ENCODE measurements around the gene BRD1.
"Not testable (repeated sequence)": the region's sequence is repeated elsewhere in the genome, so short reads cannot be mapped to it uniquely, and the experiment has no call there.

BRD1 gene

DNA sequence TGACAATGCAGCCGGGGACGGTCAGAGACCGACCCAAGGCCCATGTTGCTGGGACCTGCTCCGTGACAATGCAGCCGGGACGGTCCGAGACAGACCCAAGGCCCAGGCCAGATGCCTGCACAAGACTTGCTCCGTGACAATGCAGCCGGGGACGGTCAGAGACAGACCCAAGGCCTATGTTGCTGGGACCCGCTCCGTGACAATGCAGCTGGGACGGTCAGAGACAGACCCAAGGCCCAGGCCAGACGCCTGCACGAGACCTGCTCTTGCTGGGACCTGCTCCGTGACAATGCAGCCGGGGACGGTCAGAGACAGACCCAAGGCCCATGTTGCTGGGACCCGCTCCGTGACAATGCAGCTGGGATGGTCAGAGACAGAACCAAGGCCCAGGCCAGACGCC is 45.8 kb downstream of the BRD1 start:
- not testable (repeated sequence) for DNase-seq

GRCh38 chr22:49781289-49781782 is 46.3 kb downstream of the BRD1 start:
- no peak for DNase-seq

DNA sequence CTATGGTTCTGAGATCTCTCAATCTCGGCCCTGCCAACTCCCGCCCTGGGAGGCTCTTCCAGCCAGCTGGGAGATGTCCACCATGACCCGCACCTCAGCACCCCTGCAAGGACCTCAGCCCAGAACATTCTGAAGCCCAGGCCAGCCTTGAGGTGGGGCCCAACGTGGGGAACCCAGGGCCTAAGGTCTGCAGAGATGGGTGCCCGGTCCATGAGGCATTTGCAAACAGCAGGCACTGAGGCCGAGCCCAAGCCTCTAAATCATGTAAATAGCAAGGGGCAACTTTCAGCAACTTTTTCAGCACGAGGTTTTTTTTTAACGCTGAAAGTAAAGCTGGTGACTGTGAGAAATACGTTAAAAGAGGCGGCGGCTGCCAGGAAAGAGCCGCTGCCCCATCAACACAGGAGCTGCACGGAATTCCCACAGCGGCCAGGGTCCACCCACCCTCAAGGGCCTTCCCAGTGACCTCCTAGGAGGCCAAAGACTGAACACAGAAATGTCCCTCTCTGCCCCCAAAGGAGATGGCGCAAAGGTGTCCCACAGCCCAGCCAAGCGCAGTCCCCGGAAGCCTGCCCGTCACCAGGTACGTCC is 46.9 kb downstream of the BRD1 start:
- no peak for DNase-seq

DNA sequence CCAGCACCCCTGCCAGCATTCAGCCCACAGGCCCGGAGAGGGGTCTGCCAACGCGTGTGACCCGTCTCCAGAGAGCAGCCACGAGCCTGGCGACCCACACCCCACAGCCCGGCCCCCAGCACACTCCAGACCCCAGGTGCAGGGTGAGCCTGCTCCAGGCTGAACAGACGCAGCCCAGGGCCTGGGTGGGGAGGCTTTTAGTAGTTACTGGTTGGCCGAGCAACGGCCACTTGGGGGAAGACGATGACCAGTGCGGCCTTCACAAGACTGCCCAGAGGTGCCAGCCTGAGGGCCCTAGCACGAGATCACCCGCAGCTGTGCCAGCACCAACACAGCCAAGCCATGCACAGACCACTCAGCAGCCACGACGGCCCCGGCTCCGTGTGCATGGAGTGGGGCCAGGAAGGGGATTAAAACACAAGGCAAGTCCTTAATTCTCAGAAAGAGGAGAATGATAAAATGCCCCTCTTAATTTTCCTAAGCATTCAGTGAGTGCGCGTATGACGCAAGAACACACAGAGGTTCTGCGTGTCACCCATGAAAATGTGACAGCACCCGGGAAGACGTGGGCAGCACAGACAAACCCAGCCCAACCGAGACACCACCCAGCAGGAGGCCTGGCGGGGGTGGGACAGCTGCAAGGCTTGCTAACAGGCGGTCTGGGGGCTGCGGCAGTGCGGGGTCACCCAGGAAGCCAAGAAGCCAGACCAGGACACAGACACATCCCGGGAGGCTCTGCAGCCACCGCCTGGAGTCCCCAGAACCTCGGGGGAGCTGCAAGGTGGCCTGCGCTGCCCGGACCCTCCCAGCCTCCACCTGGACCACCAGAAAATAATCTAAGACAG is 47.6 kb downstream of the BRD1 start:
- DNase-seq: no peak

DNA sequence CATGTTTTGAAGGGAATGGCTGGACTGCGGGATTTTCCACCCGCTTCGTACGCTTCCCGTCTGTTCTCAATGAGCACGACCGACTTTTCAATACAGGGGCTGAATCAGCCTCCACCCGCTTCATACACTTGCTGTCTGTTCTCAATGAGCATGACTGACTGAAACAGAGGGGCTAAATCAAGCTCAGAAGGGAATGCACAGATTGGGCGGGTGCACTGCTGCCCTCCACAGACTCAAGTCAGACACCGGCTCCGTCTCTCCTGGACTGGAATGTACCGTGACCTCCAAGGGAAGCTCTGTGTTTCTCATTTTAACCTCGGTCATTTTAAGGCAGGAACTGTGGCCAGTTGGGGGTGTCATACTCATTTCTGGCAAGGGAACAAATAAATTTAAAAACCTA is 48.5 kb downstream of the BRD1 start:
- DNase-seq: no peak

DNA sequence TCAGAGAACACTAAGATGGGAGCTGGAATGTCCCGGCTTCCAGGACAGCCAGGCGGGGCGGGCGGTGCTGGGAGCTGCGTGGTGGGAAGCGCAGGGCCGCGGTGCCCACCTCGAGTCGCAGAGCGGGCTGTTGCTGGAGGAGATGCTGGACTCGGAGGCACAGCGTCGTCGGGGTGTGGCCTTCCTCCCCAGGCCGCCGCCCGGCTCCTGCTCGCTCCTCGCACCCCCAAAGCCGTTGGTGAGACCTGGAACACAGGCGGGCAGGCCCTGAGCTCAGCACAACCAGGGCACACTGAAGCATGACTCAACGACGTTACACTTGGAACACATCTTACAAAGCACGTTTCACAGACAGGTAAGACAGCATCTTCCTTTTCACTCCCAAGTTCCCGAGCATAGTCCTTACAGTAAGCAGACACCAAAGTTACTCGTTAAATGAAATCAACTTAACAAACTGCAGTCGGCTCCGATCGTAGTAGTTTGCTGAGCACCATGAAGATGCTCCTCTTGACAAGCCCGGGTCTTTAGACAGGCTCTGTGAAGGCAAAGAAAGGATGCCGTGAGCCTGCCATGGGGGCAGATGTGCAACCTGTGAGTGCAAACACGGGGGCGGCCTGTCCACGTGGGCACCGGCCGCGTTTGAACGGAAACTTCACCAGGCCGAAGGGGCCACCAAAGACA is 50.0 kb downstream of the BRD1 start:
- no peak for DNase-seq

DNA sequence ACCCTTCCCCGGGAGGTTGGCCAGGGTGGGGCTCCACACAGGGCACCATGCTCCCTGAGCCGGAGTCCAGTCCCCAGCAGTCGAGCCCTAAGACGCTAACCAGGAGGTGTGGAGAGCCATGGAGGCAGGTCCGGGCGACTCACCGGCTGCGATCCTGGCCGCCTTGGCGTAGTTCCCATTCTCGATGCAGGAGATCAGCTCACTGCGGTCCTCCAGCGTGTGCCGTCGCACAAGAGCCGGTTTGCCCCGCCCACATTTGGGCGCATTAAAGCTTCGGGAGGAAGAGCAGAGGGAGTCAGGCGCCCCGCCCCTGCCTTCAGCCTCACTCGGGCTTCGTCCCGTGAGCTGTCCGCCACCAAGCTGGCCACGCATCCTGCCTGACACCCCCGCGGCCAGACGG is 50.8 kb downstream of the BRD1 start:
- no peak for DNase-seq

GRCh38 chr22:49775867-49776511 is 51.7 kb downstream of the BRD1 start:
- DNase-seq: no peak

GRCh38 chr22:49775191-49775866 is 52.3 kb downstream of the BRD1 start:
- DNase-seq: no peak

DNA sequence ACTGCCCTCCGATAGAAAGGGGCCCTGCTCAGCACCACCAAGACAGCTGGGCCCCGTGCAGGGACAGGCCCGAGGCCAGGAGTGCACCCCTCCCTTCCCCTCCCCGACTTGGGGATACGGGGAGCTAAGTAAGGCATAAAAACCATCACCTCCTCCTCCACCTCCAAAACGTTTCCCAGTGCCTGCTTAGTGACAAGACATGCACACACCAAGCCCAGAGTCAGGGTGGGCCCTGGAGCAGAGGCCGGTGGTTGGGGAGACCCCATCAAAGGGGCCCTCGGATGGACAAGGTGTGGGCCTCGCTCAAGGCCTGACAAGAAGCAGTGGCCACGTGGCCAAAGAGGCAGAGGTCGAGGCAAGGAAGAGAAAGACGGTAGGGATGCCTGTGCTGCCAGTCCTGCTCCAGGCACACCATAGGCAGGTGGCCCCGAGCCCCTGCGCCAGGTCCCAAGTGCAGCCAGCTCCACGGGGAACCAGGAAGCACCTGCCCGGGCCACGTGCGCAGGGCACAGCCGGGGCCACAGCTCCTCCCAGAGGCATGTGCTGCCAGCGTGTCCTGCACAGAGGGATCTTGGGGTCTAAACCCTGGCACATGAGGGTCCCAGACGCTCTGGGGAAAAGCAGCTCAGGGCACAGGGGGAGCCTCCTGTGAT is 53.0 kb downstream of the BRD1 start:
- DNase-seq: no peak

DNA sequence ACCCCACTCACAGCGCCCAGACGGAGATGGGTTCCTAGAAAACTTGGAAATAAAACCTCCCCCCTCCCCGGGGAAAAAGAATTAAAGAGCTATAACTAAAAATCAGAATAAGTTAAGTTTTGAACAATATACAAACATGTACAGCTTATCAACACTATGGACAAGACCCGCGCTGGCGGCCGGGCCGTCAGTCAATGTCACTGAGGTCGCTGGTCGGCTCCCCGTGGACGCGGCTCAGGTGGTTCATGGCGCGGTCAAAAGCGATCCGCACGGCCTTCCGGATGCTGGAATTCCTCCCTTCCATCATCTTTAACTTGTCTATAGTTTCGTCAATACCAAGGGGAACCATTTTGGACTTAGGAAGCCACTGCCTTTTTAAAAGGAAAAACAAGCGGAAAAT is 53.6 kb downstream of the BRD1 start:
- DNase-seq: no peak

- no peak for DNase-seq
These were observed 54.1 kb downstream of the BRD1 start for GRCh38 chr22:49773531-49773930.

DNA sequence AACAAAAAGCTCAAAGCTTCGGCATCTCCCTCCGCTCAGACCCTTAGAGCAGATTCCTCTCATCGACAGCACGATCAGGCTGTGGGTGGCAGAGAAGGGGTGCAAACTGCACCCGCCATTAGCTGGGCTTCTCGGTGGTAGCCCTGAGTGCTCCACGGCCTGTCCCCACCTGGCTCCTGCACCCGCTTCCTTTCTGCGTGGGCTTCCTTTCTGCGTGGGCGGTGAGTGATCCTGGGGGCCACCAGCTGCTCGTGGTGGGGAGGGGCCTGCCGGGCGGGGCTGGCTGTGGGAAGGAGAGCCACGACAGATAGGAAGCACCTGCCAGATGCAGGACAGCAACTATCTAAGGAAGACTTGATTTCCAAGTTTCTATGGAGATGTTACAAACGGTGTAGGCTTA is 55.0 kb downstream of the BRD1 start:
- DNase-seq: no peak

- no peak for DNase-seq
These were observed 56.2 kb downstream of the BRD1 start for GRCh38 chr22:49771266-49772065.

- no peak for DNase-seq
These were observed 57.0 kb downstream of the BRD1 start for GRCh38 chr22:49770547-49771265.

DNA sequence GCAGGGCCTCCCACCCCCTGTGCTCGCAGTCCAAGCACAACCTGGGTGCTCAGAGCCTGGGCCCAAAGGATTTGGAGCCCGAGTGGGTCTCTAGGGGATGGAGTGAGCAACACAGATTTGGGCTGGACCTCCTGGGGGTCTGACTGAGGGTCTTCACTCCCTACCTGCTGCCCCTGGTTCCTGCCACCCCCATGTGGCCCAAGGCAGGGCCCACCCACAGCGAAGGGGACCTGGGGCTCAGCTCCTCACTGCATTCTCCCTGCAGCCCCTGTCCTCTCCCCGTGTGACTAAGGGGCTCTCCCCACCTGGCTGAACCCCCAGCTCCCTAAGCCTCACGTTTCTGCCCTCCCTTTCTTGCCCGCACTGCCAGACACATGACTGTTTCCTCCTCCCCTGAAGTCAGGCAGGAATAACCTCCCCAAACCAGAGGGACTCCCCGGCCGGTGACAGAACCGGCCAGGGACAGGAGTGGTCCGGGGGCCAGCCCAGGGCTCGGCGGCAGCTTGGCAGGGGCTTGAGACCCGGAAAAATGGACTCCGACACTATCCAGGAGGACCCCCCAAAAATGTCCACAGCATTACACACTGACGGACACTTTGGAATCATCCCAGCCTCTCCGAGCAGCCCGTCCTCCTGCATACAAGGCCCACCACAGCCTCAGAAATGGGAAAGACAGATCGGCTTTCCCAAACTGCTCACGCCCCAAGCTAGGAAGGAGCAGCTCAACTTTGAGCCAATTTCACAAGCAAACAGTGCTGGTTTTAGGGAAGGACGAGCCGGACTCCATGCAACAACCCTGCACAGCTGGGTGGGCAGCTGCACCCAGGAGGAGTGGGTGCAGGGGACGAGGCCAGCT is 57.8 kb downstream of the BRD1 start:
- no peak for DNase-seq

DNA sequence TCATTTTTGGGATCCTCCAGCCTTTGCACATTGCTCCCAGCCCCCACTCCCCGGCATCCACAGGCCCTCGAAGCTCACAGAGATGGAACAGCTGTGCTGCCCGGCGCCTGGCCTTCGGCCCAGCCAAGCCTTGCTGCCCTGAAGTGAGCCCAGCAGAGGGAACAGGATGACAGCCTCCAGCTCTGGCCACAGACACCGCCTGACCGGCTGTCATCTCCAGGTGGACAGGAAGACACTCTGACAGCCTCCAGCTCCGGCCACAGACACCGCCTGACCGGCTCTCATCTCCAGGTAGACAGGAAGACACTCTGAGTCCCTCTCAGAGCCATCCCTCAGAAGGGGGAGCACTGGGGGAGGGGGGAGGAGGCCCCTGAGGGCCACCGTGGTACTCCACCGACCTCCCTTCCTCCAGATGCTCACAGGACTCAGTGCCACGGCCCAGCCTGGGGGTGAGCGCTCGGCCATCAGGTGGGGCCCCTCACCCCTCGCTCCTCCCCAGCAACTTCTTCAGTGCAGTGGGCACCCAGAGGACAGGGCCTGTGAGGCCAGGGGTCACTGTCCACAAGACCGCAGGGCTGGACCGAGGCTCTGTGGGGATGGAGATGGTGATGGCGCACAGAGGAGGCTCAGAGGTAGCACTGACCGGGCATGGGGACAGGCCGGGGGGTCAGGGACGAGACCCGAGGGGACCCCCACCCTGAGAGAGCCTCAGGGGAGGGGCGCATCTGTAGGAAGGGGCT is 58.6 kb downstream of the BRD1 start:
- no peak for DNase-seq

- no peak for DNase-seq
These were observed 59.4 kb downstream of the BRD1 start for GRCh38 chr22:49768077-49768910.

Data from NCI-H2227 treated with DMSO at 0.1 percent for 48 hours (cell line).